ENCODE results near the gene GPR179.

Gene GPR179

GRCh38 chr17:38342886-38343607 is 709 bp downstream of the GPR179 start:
- no peak for DNase-seq

- no peak for DNase-seq
These were observed 2.6 kb downstream of the GPR179 start for GRCh38 chr17:38341035-38341721.

DNA sequence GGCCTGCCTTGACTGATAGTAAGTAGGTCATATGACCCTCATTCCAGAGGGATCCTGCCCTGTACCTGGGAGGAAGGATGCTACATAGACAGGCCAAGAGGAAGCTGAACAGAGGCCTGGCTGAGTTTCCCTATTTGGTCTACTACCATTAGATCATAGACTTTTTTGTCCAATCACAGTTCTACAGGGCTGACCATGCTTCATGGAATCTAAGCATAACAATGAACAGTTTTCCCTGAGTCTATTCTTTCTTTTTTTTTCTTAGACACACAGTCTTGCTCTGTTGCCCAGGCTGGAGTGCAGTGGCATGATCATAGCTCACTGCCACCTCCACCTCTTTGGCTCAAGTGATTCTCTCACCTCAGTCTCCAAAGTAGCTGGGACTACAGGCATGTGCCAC is 3.9 kb downstream of the GPR179 start:
- DNase-seq, result no peak

GRCh38 chr17:38338535-38338934 is 5.2 kb downstream of the GPR179 start:
- DNase-seq, result no peak

GRCh38 chr17:38338053-38338452 is 5.7 kb downstream of the GPR179 start:
- DNase-seq, result no peak

- DNase-seq, result no peak
These were observed 6.9 kb downstream of the GPR179 start for GRCh38 chr17:38336838-38337237.

DNA sequence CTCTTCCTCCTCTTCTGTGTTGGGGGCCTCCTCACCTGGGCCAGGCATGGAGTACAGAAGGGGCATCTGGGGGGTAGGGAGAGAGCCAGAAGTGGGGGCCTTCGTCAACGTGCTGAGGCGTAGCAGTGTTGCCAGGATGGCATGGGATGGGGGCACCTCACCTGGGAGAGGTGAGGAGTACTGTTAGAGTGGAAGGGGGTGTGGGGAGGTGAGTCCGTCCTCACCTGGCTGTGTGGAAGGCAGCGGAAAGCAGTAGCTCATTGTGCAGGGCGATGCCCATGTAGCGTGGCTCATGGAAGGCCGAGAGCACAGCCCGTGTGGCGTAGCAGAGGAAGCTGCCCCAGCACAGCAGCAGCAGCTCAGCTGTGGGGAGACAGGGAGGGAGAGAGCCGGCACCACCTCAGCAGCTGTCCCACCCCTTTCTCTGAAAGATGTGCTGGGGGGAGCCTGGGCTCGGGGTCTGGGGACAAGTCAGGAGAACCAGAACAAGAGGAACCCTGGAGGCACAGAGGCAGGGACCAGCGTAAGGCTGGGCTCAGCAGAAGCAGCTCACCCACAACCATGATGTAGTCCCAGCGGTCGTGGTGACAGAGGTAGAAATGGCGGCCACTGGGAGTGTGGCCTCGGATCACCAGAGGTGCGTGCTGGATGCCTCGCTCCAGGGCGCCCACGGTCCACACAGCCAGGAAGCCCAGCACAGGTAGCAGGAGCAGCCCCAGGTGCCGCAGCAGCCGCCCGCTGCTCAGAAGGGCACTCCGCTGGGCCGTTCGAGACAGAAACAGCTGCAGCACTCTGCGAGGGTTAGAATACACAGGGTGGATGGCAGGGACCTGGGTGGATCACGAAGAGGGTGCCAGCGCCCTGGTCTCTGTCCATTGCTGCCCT is 9.0 kb downstream of the GPR179 start:
- DNase-seq, result no peak

DNA sequence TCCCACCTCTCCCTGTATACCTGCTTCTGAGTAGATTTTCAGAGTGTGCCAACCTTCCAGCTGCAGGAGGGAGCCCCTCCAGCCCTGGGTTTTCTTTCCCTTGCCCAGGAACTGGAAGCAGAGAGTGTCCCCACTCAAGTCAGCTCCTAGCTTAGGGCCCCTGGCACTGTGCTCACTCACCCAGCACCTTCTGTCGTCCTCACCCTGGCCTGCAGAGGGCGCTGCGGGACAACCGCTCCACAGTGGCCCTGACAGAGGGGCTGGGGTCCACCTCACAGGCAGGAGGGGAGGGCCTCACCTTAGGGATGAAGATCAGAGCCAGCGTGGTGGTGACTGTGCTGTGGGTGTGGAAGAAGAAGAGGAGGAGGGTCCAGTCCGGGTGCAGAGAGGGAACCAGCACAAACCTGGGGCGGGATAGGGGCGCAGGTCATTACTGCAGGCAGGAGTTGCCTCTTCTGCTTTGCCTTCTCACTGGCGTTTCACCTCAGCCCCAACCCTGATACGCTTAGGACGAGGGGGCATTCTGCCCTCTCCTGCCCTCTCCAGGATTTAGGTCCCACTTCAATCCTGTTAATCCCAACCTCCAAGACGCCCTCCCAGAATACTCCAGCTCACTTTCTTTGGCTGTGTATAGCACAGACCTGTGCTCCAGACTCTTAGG is 10.0 kb downstream of the GPR179 start:
- DNase-seq, result peak; percentile 40

DNA sequence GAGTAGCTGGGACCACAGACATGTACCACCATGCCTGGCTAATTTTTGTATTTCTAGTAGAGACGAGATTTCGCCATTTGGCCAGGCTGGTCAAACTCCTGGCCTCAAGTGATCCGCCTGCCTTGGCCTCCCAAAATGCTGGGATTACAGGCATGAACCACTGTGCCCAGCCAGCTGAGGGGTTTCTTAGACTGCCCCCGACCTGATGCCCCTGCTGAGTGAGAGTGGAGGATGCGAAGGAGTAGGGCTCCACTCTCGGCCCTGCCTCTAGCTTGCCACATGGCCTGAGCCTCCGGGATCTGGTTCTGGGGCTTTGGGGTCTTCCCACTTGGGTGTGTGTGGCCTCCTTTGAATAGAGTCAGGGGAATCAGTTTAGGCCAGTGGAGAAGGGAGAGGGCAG is 11.0 kb downstream of the GPR179 start:
- no peak for DNase-seq

- DNase-seq, result no peak
These were observed 12.8 kb downstream of the GPR179 start for GRCh38 chr17:38330941-38331411.

GRCh38 chr17:38329808-38330730 is 13.7 kb downstream of the GPR179 start:
- DNase-seq, result no peak

GRCh38 chr17:38329284-38329683 is 14.5 kb downstream of the GPR179 start:
- no peak for DNase-seq

- DNase-seq, result no peak
These were observed 15.1 kb downstream of the GPR179 start for GRCh38 chr17:38328620-38329019.

DNA sequence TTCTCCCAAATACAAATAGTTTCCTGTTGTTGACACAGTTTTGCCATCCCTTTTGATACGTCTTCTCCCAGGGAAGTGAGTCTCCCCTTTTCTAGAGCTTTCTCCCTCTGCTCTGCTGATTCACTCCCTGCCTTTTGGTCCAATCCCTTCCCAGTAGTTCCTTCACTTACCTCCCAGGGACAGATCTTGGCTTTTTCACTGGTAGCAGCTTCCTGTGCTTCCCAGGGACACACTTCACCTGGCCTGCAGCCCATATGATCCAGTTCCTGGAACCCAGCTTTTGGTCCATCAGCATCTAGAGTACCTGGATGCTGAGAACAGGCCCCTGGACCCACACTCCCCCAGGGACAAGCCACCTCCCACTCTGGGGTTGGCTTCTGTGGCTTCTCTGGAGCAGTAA is 15.8 kb downstream of the GPR179 start:
- no peak for DNase-seq

DNA sequence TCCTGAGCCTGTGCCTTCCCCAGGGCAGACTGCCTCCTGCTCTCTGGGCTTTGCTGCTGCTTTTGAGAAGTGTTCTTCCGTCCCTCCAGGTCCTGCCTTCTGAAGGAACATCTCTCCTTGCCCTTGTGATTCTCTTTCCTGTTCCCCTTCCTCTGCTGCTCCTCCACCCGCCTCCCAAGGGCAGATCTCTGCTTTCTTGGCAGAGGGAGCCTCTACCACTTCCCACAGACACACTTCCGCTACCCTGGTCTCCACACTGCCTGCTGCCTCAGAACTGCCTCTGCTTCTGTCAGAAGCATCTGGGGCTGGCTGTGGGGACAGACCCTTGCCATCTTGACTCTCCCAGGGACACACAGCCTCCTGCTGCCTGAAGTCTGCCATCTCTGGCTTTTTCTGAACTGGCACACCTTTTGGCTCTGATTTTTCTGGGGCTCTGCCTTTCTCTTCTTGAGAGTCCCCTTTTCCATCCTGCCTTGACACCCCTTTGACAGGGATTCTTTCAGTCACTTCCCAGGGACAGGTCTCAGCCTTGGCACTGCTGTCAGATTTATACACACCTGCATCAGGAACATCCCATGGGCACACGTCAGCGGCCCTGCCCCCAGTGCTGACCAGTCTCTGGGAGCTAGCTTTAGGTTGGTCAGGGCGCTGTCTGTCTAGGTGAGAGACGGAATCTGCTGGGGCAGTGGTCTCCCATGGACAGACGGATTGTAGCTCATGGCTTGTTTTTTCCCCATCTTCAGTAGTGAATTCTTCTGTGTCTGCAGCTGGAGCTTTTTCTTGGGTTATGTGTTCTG is 16.6 kb downstream of the GPR179 start:
- DNase-seq, result no peak

- DNase-seq, result no peak
These were observed 18.4 kb downstream of the GPR179 start for GRCh38 chr17:38325221-38325851.

GRCh38 chr17:38324772-38325171 is 19.0 kb downstream of the GPR179 start:
- no peak for DNase-seq

DNA sequence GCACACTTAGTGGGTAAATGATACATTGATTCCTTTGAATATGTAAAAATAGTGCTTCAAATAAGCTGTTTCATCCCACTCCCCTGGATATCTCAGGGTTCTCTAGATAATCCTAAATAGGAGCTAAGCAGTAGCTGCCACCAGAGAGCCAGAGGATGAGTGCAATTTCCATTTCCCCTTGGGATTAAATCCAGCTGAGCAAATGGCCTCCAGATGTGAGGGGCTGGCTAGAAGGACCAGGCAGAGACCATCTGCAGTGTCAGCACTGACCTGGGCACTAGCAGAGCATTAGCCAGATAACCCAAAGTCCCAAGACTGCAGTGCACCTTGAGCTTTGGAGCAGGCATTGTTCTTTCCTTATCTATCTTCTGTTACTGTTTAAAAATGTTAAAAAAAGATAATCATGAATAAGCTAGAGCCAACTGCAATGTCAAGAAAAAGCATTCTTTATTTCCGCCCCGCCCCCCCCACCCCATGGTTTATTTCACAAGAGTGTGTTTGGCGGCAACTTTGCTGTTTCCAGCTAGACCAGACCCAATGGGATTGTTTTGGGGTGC is 19.5 kb downstream of the GPR179 start:
- DNase-seq, result no peak

DNA sequence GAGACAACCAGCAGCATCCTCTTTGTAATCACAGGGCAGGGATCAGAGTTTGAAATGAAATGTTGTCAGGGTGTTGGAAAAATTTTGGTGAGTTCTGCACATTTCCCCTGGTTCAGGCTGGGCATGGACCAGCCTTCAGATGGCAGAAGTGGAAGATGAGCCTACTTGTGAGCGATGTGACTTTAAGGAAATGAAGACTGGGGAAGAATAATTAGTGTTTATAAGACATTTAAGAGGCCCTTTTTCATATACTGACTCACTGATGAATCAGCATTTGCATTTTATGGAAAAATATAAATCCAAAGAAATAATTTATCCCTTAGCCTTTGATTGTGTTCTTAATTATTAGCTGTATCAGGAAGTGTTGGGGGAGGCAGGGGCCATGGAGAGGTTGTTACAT is 20.9 kb downstream of the GPR179 start:
- no peak for DNase-seq

DNA sequence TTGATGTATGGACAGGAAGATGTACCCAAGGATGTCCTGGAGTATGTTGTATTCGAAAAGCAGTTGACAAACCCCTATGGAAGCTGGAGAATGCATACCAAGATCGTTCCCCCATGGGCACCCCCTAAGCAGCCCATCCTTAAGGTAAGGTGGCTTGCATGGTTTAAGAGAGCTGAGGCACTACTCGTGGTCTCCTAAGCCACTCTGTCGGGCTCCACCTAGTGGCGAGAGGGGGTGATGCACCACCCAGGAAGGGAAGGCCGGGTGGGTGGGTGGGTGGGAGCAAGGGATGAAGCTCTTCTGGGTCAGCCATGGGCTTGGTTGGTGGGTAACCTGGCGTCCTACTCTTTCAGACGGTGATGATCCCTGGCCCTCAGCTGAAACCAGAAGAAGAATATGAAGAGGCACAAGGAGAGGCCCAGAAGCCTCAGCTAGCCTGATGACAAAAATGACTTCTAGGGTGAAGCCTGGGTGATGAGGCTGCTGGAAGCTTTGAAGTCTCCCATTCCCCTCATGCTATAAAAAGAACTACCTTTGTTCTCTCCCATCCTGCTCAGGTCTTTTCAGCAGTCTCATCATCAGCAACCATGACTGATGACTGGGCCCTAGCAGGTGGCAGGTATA is 21.5 kb downstream of the GPR179 start:
- peak; percentile 74 for DNase-seq

Data from stimulated activated CD4-positive, alpha-beta T cell treated with anti-CD3 and anti-CD28 coated beads, Interleukin-4, amount 100 ng/mL, for 1 hour (primary cell).